ENCODE measurements around the gene TOGARAM1. TPM values are rescaled to one million over a fixed set of nuclear protein-coding genes. Genes with fewer than 3 reads are reported as not detected.

The TOGARAM1 gene
- total RNA-seq, 1 experiment from 2014 or later: 12.0 TPM

GRCh38 chr14:44961151-44961553 lies 838 bp upstream of the TOGARAM1 start:
- Mint-ChIP-seq H3K9me3 (ENCODE audit: unreplicated experiment) (no peaks in the 10 kb centered on the region), H3K27me3 (ENCODE audit: insufficient read depth, unreplicated experiment) (no peaks in the 10 kb centered on the region), H3K27ac (ENCODE audit: low read depth, unreplicated experiment) (no peak overlapping the region), H3K36me3 (ENCODE audit: insufficient read depth, unreplicated experiment) (no peaks in the 10 kb centered on the region), H3K4me3 (ENCODE audit: unreplicated experiment) (no peak overlapping the region), H3K4me1 (ENCODE audit: insufficient read depth, unreplicated experiment) (peaks cover 24% of the 10 kb centered on the region)
- BruUV-seq (replicated peaks): TSS peak; percentile 55
- DNase-seq (ENCODE audit: unreplicated experiment): peak; percentile 69
- POLR2A ChIA-PET: interaction anchor here (0.7 to 8.6 kb wide), 21 partner anchors 8 to 1636 kb away, joined by 3 to 116 read pairs (median 7); partner anchors contain the start of genes FANCM, FKBP3, MIS18BP1 and PRPF39
- intact Hi-C loops (cut with micrococcal nuclease): loop anchor here (1.0 to 5.0 kb wide), 3 partner anchors 49 to 292 kb away; partner anchors contain the start of genes FKBP3 and MIS18BP1
- CTCF ChIA-PET: interaction anchor here (0.7 to 1.4 kb wide), 3 partner anchors 25 to 307 kb away, joined by 3 to 6 read pairs (median 5); no protein-coding TSS in a partner anchor
- TF ChIP-seq CTCF (IDR thresholded peaks at IDR 0.05; ENCODE audit: unreplicated experiment): no peak

GRCh38 chr14:44962334-44963043 lies 499 bp downstream of the TOGARAM1 start:
- intact Hi-C loops (cut with micrococcal nuclease): loop anchor here (2.0 to 5.0 kb wide), 2 partner anchors 50 to 122 kb away; partner anchors contain the start of gene PRPF39
- Mint-ChIP-seq H3K9me3 (ENCODE audit: unreplicated experiment) (no peaks in the 10 kb centered on the region), H3K4me1 (ENCODE audit: insufficient read depth, unreplicated experiment) (peaks cover 31% of the 10 kb centered on the region), H3K27me3 (ENCODE audit: insufficient read depth, unreplicated experiment) (no peaks in the 10 kb centered on the region), H3K4me3 (ENCODE audit: unreplicated experiment) (no peak overlapping the region), H3K36me3 (ENCODE audit: insufficient read depth, unreplicated experiment) (no peaks in the 10 kb centered on the region), H3K27ac (ENCODE audit: low read depth, unreplicated experiment) (no peak overlapping the region)
- DNase-seq (ENCODE audit: unreplicated experiment): peak; percentile 39
- ChIA-PET POLR2A (interaction anchor here (0.5 to 8.6 kb wide), 35 partner anchors 14 to 1164 kb away, joined by 3 to 116 read pairs (median 4); partner anchors contain the start of genes FANCM, FKBP3, MIS18BP1 and PRPF39), CTCF (interaction anchor here (0.5 to 2.8 kb wide), 9 partner anchors 13 to 308 kb away, joined by 3 to 17 read pairs (median 4); no protein-coding TSS in a partner anchor)
- BruUV-seq (replicated peaks): no TSS peak
- TF ChIP-seq CTCF (IDR thresholded peaks at IDR 0.05; ENCODE audit: unreplicated experiment): no peak

DNA sequence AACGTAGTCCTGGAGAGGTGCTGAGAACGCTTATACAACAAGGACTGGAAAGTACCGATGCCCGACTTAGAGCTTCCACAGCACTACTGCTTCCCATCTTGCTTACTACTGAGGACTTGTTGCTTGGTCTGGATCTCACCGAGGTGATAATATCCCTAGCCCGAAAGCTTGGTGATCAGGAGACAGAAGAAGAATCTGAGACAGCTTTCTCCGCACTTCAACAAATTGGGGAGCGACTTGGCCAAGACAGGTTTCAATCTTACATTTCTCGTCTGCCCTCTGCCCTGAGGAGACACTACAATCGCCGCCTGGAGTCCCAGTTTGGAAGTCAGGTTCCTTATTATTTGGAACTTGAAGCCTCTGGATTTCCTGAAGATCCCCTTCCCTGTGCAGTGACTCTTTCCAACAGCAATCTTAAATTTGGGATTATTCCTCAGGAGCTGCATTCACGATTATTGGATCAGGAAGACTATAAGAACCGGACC lies 1.1 kb downstream of the TOGARAM1 start:
- ChIA-PET CTCF (interaction anchor here (0.5 to 2.8 kb wide), 8 partner anchors 12 to 307 kb away, joined by 3 to 17 read pairs (median 4); partner anchors contain the start of gene FKBP3), POLR2A (interaction anchor here (0.5 to 8.6 kb wide), 17 partner anchors 14 to 1165 kb away, joined by 3 to 116 read pairs (median 5); partner anchors contain the start of genes FANCM, FKBP3, MIS18BP1 and PRPF39)
- TF ChIP-seq CTCF (IDR thresholded peaks at IDR 0.05; ENCODE audit: unreplicated experiment): no peak

More for the DNA sequence above, 1.1 kb downstream of the TOGARAM1 start:
- no TSS peak for BruUV-seq (replicated peaks)
- H3K9me3 Mint-ChIP-seq (ENCODE audit: unreplicated experiment): no peaks in the 10 kb centered on the region
- no peak overlapping the region for H3K4me3 Mint-ChIP-seq (ENCODE audit: unreplicated experiment)
- no peak overlapping the region for H3K27ac Mint-ChIP-seq (ENCODE audit: low read depth, unreplicated experiment)
- H3K4me1 Mint-ChIP-seq (ENCODE audit: insufficient read depth, unreplicated experiment): peaks cover 33% of the 10 kb centered on the region
- DNase-seq (ENCODE audit: unreplicated experiment): peak; percentile 23
- peaks cover under 1% of the 10 kb centered on the region for H3K36me3 Mint-ChIP-seq (ENCODE audit: insufficient read depth, unreplicated experiment)
- no peaks in the 10 kb centered on the region for H3K27me3 Mint-ChIP-seq (ENCODE audit: insufficient read depth, unreplicated experiment)
- intact Hi-C loops (cut with micrococcal nuclease): loop anchor here (2.0 to 5.0 kb wide), 2 partner anchors 51 to 122 kb away; partner anchors contain the start of gene PRPF39

Data from MCF 10A (cell line).